AG08396 (cell line): ENCODE results near the gene SORT1.
A peak's percentile ranks its signal among the peaks of the same experiment; 100 is the strongest.
"Not testable (repeated sequence)": the region's sequence is repeated elsewhere in the genome, so short reads cannot be mapped to it uniquely, and the experiment has no call there.

ENCODE experiments used
- DNase-seq: peaks from one replicate; pipeline ENCODE4 v3.0.0; 2012; ENCODE audit warnings: low spot score, mixed read lengths

Gene SORT1

DNA sequence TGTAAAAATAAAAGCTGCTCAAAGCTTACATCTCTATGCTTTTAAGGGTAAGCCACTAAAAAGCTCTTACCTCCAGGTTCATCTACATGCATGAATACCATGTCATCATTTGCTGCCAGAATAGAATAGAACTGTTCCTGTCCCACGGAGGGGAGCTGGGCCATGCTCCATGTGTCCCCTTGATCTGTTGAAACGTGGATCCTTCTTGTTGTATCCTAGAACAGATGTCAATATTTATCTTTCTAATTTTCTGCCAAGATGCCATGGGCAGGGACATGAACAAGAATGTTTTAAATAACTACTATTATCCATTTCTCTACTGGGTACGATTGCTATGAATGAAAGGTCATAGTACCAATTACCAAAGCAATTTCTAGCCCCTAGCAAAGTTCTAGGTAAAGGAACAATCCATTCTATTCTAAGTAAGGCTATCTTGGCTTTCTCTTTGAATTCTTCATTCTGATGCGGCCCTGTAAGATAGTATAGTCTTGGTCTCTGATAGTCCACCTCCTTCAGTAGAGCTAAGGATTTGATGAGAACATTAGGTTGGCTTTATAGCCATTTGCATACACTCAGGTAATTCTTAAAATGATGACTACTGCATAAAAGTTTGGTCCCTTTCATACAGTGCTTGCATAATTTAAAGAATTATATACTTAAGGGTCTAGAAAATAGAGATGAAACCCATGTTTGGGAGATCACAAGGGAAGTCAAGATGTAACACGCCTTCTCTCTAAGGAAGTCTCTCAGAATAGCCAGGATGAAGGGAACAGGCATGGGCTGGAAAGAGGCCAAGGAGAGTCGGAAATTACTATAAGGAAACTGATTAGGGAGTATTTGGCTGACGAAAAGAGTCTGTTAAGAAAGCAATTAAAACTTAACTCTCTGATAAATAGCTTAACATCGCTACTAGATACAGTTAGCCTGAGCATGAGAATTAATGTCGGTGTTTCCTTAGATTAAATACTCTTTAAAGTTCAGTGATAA is 55.5 kb downstream of the SORT1 start:
- DNase-seq, result no peak

DNA sequence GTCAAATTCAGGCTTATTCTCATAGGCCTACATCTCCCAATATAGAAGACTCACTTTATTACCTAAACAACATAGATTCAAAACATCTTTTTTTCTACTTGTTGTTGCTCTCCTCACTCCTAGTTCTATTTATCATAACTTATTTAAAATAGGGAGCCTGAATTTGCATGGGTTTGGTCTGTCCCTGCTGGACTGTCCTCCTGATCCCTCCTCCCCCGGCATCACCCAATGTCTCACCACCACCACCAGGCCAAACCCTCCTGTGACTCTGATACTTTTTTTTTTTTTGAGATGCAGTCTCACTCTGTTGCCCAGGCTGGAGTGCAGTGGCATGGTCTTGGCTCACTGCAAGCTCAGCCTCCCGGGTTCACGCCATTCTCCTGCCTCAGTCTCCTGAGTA is 59.1 kb downstream of the SORT1 start:
- DNase-seq, result no peak

DNA sequence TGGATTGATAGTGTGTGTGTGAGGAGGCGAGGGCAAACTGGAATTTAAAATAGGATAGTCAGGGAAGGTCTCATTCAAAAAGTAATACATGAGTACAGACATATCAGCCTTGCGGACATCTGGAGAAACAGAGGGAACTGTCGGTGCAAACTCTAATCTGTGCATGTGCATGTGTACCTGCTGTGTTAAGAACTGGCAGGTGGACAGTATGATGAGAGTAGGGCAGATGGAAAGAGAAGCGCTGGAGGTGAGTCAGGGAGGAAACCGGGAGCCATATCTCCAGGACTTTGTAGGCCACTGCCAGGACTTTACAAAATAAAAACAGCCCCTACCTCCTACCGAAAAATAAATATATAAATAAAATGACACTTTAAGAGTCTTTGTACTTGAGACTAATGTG is 59.6 kb downstream of the SORT1 start:
- no peak for DNase-seq

DNA sequence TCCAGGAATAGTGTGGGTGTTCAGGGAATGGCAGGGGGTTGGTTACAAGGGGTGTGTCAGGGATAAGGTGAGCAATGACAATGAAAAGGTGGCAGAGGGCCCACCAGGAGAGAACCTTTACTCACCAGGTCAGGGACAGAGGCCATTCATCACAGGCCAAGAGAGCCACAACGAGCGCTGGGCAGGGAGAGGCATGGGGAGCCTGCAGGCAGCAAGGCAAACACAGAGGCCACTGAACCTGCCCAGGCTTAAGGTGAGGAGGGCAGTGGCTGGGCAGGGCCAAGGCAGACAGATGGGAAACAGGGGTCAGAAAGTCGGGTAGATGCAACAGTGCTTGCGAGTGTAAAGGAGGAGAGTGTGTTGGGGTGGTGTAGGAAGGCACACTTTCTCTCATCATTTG is 62.6 kb downstream of the SORT1 start:
- no peak for DNase-seq

DNA sequence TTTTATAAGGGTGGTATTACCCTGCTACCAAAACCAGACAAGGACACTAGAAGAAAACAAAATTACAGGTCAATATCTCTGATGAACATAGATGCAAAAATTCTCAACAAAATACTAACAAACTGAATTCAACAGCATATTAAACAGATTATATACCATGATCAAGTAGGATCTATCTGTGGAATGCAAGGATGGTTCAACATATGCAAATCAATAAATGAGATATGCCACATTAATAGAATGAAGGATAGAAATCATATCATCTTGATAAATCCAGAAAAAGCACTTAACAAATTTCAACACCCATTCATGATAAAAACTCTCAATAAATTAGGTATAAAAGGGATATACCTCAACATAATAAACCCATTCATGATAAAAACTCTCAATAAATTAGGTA is 66.6 kb downstream of the SORT1 start:
- DNase-seq, result no peak

DNA sequence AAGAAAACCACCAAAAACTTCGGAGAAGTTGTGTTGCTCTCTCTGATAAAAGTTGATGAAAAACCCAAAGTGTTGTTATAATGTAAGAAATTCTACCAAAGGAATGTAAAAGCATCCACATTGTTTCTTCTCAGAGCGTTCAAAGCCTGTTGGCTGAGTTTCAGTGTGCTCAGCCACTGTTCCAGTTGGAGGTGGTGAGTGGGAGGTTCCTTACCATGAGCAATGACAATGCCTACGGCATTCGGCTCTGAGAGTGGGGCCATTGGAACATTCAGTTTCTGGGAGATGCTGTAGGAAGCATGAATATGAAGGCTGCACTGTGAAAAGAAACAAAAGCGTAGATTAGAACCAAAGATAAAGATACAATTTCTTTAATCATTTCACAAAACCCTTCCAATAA is 70.4 kb downstream of the SORT1 start:
- DNase-seq, result no peak

DNA sequence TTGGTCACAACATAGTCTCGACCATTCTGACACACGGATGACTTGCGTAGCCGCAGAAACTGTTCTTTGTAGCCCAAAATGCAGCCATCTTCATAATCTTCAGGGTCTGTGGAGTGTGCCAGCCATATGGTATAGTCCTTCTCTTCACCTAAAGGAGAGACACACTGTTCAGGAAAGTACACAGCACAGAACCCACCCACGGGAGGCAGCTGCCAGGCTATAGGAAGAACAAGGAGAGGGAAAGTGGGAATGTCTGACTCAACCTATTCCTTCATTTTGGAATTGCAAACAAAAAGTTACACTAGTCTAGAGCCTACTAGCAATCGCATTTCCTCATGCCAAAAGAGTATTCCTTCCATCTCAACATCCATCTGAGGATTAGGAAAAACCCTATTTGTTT is 74.7 kb downstream of the SORT1 start:
- no peak for DNase-seq

DNA sequence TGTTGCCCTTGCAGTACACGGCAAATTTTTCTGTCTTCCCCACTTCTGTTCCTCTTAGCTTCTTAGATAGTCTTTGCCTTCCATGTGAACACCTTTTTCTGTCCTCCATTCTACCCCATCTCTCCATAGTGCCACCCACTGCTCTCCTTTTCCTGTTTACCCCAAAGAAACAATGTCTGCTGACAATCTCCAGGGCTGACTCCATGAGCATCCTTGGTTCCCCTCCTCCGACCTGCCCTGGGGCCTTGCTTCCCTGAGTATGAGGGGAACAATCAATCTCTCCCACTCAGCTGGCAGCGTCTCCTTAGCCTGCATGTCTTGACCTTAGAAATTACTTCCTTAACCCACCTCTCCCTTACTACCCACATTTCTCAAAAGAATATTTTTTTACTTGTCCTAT is 78.6 kb downstream of the SORT1 start:
- no peak for DNase-seq

DNA sequence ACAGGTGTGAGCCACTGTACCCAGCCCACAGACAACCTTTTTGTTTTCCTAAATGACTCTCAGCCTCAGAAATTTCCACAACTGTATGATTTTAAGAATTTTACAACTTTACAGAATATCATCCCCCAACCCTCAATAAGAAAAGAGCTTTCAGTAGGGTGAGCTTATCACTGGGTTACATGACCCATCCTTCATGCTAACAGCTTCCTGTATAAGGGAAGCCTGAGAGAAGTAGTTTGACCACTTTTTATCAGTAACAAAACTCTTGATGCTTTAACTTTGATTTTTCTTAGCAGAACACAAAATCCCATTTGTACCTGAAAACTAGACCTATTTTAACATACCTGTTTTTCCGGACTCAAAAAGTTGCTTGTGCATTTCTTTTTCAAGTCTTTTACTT is 81.2 kb downstream of the SORT1 start:
- no peak for DNase-seq

DNA sequence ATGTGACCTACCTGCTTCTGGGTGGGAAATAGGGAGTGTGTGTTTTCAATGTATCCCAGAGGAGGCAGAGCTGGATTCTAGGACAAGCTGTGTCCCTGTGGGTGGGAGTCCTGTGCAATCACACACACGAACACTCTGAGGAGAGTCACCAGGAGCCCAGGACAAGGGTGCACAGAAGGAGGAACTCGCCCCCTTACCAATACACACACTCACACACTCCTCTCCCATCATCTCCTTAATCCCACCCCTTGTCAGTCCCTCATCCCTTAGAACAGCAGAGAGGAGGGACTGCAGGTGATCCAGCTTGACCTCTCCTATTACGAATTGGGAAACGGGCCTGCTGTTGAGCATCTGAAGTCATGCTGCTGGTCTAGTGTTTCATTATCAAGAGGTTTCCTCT is 82.4 kb downstream of the SORT1 start:
- no peak for DNase-seq

DNA sequence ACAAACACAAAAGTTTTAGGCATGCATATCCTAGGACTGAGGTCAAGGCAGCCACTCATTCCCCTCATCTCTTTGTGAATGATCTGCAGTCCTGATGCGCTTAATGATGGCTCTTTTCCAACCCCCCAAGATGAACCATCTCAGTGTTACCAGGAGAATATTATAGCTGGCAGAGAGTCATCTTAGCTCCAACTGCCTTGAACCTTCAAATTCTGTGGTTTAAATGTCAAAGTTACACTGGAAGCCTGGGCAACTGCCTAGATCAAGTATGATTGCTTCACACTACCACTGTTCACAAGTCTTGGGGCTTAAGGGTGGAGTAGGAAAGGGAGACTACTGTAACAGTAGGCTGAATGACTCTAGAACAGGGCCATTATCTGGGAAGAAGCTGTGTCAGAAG is 82.9 kb downstream of the SORT1 start:
- no peak for DNase-seq

DNA sequence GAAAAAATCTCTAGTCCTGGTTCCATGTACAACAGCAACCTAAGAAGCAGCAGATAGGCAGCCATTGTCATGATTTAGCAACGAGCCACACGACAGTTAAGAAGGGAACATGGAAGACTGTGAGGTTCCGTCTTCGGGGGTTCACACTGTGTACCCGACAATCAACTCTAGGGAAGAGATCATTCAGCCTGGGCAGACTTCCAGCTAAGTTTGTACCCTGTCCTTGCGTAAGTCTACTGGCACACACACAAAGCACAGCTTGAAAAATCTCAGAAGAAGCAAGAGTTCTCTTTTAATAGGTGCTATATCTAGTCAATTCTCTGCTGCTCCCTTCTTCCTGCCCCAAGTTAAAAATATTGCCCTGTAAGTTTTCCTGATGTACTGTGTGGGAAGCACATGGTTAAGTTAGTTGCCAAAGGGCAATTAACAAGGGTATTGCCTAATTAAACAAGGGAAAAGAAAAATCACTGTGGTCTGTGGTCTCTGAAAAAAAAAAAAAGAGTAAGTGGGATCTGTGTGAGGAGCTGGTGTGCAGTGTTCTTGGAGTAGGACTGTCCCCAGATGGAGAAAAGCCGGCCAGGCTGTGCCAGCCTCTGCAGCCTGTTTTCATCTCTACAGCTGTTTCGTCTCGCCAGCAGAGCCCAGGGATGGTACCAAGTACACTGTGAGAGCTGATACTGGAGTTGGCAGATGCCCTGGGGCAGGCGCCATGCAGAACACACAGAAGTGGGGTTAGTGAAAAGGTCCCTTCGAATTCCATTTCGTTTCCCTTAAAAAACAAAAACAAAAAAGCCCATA is 84.5 kb downstream of the SORT1 start:
- no peak for DNase-seq

DNA sequence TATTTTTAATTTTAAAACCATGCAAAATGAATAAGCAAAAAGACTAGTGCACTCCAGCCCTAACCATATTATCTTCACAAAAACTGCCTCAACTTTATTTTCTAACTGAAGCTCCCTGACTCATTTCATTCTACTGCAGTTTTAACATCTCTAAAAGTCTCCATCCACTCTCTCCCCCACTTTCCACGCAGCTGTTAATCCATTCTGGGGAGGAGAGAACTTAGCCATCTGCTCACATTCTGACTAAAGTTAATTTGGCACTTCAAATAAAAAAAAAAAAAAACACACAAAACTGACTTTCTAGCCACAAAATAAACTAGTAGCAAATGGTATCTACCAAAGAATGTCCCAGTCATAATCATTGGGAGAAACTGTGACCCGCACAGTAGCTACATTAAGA is 85.5 kb downstream of the SORT1 start:
- no peak for DNase-seq

DNA sequence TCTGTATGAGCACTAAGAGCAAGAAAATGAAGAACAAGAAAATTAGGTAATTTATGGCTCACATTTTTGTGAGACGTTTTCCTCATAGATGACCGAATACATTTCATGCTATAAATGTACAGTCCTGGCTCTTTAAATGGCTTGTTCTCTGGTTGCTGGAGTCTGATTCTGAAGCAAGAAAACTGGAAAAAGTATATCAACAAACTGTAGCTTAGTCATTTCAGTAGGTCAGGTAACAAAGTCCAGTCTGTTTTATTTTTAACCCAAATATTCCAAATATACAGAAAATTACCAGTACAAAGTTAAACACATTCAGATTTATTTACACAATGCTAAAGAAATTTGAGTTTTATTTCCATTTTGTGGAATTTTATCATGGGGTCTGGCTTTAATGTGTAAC is 88.4 kb downstream of the SORT1 start:
- DNase-seq, result no peak

DNA sequence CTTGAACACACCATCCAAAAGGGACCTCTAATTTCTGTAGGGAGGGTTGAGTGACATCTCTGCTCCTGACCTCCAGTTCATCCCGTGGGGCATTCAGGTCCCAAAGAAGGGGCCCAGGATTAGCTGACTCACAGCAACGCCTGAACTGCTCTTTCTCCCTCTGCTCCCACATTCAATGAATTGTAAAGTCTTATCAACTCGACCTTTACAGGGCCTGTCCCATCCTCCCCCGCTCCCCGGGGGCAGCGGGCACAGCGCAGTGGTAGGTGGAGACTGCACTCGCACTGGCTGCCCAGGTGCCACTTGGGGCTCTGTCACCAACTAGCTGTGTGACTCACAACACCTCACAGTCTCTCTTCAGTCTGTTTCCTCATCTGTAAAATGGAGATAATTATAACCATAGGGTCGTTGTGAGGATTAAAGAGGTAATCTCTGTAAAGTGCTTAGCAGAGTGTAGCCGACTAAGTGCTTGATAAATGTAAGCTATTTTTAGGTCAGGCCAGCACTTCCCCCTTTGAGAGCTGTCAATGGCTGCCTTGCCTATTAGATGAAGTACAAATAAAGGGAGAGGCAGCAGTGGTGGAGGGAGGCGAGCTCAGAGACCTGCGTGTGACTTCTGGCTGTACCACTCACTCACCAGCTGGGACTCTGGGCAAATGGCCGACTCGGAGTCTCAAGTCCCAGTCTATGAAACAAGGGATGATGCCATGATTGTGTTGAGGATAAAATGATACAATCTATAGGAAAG is 90.3 kb downstream of the SORT1 start:
- peak; percentile 18 for DNase-seq

DNA sequence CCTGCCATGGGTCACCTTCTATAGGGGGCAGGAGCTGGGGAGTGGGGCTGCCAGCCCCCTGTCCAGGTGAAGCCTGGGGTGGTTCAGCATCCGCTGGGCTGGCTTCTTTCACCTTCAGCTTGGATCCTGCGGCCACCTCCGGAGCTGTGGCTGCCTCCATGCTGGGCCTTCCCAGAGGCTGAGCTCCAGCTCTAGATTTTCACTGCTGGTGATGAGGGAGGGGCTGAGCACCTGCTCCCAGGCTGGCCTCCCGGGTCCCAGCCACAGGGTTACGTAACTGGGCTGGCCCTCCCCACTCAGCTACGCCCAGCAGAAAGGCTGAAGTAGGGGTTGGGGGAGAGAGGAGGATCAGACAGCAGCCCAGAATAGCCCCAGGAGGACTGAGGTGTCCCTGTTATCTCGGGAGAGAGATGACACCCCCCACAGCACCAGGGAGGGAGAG is 90.9 kb downstream of the SORT1 start, which contains the start of gene MYBPHL:
Gene MYBPHL (minus strand): TSS at position 180 of the 442 bp plus-strand sequence. CDS start 20 bp downstream, at position 160.
- DNase-seq, result no peak

DNA sequence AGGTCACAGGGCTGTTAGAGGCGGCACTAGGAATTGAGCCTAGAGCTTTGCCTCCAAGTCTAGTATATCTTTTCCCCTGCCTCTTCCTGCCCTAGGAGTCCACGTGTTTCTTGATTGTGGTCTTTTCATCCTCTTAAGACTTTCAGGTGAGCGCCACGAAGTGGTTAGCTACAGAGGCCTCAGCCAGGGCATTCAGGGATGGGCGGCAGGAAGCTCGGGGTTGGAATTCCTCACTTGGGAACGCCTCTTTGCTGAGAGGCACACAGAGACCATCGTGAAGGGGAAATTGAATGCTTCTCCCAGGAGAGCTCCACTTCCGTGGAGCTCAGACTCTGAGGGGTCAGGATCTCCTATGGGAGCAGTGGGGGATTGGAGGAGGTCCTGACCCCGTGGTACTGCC is 91.7 kb downstream of the SORT1 start:
- not testable (repeated sequence) for DNase-seq

DNA sequence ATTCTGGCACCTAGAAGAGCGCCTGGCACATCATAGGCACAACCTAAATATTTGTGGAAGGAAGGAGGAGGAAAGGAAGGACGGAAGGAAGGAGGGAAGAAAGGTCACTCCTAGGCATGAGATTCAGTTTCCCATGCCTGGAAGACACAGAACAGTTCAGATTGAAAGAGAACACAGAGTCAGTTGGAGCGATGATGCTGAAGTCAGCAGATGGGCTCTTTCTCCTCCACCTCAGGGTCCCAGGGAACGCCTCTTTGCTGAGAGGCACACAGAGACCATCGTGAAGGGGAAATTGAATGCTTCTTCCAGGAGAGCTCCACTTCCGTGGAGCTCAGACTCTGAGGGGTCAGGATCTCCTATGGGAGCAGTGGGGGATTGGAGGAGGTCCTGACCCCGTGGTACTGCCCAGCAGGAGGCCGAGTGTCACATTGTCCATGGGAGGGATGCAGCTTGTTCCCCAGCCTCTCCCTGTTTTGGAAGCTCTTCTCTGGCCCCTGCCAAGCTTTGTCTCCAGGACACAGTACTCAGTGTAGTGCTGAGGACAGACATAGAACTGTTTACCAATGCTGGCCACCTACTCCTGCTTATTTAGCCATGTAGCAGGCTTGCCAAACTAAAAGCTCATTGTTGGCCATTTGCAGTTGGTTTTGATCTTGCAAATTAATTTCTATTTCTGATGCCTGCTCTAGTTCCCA is 93.3 kb downstream of the SORT1 start:
- DNase-seq, result no peak

DNA sequence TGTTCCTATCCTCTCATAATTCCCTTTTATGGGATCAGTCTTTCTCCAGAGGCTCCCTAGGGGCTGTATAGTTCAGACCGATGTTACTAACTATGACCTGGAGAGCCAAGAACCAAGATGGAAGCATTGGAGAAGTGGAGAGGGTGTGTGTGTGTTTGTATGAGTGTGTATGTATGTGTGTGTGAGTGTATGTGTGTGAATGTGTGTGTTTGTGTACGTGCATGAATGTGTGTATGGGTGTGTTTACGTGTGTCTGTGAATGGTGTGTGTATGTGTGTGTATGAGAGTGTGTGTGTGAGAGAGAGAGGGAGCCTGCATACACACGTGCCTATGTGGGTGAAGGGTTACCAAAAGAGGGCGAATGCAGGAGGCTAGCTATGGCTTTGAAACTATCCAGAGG is 95.8 kb downstream of the SORT1 start:
- DNase-seq, result no peak

DNA sequence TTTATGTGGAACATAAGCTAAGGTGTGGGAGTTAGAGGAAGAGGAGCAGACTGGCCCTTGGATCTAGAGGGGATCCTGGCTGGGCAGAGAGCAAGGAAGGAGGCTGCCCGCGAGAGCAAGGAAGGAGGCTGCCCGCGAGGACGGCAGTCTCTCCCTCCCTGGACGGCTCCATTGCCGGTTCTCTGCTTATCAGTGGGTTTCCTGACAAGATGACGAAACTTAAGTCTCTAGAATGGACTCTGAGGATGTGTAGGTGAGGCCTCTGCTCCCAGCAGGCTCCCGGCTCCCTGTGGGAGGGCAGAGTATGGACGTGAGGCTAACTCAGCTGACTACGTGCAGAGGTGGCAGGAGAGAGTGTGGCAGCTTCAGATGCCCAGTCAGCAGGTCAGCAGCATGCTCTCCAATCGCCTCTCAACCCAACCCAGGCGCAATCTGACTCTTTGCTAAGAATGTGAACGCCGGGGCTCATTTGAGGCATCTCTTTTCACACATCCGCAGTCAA is 97.0 kb downstream of the SORT1 start:
- no peak for DNase-seq

DNA sequence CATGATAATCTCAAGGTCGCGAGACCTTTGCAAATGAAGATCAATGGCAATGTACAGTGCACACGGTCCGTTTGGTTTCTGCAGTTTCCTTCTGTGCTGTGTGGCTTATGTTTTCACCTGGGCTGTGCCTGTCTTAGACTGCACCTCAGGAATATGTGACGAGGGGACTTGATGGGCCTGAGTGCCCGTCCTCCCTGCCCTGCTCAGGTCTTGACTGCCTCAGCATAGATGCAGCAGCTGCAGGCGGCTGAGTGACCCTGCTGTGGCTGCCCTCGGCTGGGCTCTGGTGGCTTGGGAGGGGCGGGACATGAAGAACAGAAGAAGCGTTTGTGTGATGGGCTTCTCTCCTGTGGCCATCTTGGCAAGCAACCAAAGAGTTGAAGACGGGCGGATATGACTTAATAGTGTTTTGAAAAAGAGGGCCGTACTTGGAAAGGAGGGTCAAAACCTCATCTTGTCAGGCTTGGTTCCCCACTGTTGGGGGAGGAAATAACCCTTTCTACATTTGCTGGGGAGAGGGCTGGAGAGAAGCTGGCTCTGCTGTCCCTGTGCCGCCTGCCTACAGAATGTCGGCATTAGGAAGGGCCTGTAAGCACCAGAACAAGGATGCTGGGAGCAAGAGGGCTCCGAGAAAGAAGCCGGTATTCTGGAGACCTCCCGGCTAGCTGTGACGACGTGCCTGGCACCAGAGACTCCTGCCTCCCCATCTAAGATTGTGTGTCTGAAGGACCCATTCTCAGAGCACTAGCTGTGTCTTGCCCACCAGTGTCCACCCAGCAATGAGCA is 98.0 kb downstream of the SORT1 start:
- peak; percentile 46 for DNase-seq
